ENCODE measurements around the gene IFFO2.

GRCh38 chr1:18970358-18970757 lies 13.9 kb upstream of the IFFO2 start:
- TF ChIP-seq CTCF (IDR thresholded peaks at IDR 0.05; ENCODE audit: control extremely low read depth in 1 of 3, insufficient read depth in 1 of 3, low read depth in 1 of 3, low read length in 3 of 3) (no peak), POLR2A (IDR thresholded peaks at IDR 0.05; ENCODE audit: control extremely low read depth in 1 of 2, low read depth in 2 of 2, low read length in 2 of 2) (no peak), CBX8 (IDR thresholded peaks at IDR 0.05; ENCODE audit: borderline replicate concordance, low read depth, low read length) (no peak), MAFK (IDR thresholded peaks at IDR 0.05; ENCODE audit: low read depth, low read length) (no peak), GABPA (IDR thresholded peaks at IDR 0.05; ENCODE audit: borderline replicate concordance, insufficient read depth, low read length) (no peak)
